ENCODE results near the gene MAJIN.

MAJIN gene

DNA sequence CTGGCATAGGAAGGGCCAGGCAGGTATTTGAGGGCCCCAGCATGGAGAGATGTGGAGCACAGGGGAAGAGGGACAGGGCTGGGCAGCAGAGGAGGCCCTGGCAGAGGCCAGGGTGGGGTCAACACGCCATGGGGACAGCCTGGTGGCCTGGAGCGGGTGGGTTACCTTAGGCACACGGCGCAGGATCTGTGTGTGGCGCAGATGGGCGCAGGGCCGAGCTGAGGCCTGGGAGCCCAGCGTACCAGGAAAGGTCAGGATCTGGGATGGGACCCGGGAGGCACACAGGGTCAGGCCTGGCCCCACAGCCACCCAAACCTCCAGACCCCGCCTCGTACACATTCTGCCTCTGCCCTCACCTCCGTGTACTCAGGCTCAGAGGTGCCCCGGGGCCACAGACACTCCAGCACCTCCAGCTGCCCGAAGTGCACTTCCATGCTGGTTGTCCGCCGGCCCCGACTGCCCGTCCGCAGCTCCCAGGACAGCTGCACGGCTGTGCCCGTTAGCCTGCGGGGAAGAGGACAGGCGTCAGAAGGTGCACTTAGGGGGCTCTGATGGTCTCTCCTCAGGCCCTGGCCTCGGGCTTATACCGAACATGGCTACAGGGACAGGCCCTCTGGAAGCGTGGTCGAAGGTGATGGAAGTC lies 61.3 kb downstream of the MAJIN start:
- no peak for DNase-seq

DNA sequence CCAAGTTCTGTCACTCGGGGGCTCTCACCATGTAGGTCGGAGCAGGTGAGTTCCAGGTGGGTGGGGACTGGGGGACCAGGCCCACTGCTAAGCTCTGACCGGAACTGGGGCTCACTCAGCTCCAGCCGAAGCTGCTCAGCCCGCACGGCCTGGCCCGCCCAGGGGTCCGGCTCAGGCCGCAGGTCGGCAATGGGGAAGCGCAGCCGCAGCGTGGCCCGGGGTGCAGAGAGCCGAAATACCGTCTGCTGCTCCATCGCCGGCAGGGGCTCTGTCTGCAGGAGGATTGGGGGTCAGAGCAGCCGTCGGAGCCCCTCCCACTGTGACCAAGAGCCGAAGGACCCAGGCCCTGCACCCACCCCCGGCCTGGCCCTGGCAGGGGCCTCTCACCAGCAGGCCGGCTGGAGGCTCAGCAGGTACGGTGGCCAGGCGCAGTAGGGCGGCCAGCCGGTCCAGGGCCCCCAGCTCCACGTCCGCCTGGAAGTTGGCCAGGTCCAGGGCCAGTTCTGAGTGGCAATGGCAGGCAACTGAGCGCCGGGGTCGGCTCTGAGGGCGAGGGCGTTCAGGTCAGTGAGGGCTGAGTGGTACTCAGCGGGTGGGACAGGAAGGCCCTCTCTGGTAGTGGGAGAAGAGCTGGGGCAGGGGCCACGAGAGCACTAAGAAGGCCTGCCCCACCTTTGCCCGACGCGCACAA lies 62.1 kb downstream of the MAJIN start:
- DNase-seq: no peak

- DNase-seq: no peak
Observed at GRCh38 chr11:64908766-64909165, 63.1 kb downstream of the MAJIN start.

DNA sequence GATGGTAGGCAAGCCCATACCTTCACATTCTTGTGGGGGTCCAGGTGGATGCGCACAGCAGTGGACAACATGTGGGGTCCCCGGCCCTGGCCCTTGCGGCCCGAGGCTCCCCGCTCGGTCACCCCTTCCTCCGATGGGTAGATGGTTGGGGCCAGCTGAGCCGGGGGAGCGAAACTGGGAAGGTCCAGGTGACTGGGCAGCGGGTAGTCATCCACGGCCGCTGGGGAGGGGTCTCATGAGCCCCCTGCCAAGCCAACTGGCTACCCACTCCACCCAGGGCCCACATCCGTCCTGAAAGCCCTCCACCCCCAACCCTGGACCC lies 65.6 kb downstream of the MAJIN start:
- DNase-seq: no peak

DNA sequence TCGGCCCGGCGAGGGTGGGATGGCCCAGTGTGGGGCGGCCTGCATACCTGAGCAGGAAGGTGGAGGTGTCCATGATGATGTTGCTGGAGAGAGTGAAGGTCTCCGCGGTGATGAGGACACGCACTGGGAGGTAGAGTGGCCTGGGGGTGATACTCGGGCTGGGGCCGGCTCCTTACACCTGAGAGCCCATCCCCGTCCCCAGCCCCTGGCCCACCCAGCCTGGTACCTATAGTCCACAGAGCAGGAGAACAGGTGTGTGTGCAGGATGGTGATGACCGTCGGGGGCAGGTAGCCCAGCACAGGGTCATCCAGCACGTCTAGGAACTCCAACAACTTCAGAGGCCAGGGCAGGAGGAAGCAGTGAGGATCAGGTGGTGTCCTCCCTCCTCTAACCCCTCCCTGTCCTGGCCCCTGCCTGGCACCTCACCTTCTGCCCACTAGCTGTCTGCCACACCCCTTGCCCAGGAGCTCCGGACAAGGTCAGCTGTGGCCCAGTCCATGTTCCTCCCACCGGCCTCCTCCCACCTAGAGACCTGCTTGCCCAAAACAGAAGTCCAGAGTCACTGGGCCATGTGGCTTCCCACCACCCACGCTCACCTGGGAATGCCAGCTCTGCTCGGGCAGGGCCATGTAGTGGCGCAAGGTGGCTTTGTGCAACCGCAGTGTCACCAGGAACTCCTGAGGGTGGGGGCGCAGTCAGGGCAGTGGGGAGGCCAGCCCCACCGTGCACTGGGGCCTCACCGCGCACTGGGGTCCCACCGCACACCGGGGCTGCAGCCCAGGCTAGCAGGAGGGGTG lies 66.2 kb downstream of the MAJIN start:
- no peak for DNase-seq

- no peak for DNase-seq
Observed at GRCh38 chr11:64903291-64903833, 68.5 kb downstream of the MAJIN start.

DNA sequence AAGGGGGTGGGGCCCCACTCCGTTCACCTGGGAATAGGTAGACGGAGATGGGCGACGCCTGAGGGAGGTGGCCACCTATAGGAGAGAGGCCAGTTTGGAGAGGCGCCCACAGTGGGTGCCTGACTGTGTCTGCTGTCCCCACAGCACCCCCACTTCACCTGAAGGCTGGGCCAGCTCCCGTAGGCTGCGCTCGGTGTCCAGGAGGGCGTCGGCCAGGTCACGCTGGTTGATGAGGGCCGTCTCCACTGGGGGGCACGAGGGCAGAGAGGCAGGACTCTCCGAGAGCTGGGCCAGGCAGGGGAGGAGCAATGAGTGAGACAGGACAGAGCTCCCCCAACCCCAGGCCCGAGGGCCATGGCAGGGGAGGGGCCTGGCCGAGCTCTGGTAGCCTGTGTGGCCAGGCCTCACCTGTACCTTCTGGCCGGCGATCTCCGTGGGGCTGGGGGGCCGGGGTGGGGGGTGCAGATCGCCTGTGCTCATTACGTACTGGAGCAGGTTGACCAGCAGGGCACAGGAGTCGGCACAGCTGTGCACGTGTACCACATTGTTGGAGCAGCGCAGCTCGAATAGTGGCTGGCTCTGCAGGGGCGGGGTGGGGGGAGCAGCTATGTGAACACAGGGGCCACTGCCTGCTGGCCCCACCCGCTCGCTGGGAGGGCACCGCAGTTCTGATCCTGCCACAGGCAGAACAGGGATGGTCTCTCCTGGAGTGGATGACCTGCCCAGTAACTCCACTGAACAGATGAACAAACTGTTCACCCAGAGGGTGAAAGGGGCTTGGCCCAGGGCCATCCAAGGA lies 69.6 kb downstream of the MAJIN start:
- DNase-seq: no peak

DNA sequence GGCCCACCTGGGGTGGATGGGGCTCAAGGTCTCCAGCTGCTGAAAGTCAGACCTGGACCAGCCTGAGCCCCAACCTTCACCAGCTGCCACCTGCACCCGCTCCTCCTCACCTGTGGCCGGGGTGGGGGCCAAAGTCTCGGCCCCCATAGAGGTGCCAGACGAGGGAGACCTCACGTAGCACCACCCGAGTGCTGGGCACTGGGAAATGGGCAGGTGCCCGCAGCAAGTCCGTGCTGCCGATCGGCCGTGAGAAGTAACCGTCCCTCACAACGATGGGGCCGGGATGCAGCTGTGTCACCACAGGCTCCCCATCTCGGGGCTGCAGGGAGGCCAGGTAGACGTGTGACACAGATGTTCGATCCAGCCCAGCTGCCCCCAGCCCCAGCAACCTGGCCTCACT lies 71.1 kb downstream of the MAJIN start:
- DNase-seq: no peak

GRCh38 chr11:64900263-64900678 lies 71.6 kb downstream of the MAJIN start:
- peak; percentile 63 for DNase-seq

DNA sequence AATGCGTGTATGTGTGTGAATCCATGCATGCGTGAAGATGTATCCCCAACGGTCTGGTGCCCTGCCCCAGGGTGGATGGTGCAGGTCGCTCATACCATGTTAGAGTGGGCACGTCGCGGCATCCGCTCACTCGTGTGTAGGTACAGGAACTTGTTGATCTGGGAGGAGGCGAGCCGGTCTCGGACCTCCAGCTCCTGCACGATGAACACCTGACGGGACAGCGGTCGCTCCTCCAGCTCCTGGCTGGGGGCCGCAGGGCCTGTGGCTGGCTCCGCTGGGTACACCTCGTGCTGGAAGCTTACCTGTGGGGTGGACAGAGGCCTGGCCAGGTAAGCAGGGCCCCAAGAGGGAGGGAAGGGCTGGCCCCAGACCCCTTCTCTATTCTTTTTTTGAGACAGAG lies 73.4 kb downstream of the MAJIN start:
- no peak for DNase-seq

GRCh38 chr11:64898076-64898445 lies 73.8 kb downstream of the MAJIN start:
- no peak for DNase-seq

DNA sequence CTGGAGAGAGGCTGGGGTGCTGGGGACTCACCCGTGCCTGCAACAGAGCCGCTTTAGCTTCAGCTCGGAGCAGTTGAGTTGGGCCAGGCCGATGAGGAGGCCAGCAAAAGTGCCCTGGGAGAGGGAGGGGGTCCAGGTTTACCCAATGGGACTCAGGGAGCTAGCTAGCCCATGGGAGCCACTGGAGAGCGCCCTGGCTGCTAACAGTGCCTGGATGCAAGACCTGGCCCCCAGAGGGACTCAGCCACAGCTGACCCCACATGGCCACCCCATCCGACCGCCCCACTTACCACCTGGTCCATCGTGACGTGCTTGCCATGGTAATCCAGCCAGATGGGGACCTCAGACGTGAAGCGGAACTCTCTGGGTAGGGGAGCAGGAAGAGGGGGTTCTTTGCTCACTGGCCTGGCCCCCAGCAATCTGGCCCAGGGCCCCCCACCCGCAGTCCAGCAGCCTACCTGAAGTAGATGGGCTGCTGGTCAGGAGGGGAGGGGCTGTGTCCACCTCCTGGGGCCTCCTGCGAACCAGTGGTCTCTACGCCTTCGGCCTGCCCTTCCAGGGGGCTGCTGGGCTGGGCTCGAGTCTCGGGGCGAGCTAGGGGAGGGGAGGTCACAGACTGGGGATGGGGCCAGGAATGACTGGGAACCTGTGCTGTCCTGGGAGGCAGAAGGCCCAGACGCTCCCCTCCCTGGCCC lies 74.4 kb downstream of the MAJIN start:
- no peak for DNase-seq

- no peak for DNase-seq
Observed at GRCh38 chr11:64896448-64897022, 75.4 kb downstream of the MAJIN start.

DNA sequence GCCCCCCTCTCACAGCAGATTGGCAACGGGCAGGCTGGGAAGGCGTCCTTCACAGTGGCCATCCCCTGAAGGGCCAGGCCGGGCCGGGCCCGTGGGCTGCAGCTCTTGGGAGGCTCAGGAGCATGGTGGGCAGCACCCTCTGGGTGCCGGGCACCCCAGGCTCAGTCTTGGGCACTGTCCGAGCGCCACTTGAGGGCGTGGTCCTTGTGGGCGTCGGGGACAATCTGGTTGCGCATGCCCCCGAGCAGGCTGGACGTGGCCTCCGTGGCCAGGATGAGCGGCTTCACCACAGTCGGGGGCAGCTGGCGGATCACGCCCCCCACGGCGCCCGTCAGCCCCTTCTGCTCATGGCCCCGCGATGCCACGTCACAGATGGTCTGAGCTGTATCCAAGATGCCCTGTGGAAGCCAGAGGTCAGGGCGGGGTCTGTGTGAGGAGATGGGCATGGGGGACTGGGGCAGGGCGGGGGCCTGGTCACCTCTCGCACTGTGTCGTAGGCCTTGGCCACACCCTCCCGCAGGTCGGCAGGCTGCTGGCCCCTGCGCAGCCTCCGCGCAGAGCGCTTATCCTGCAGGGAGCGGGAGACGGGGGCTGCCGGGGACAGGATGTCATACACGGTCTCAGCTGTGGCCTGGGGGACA lies 77.0 kb downstream of the MAJIN start:
- DNase-seq: no peak

DNA sequence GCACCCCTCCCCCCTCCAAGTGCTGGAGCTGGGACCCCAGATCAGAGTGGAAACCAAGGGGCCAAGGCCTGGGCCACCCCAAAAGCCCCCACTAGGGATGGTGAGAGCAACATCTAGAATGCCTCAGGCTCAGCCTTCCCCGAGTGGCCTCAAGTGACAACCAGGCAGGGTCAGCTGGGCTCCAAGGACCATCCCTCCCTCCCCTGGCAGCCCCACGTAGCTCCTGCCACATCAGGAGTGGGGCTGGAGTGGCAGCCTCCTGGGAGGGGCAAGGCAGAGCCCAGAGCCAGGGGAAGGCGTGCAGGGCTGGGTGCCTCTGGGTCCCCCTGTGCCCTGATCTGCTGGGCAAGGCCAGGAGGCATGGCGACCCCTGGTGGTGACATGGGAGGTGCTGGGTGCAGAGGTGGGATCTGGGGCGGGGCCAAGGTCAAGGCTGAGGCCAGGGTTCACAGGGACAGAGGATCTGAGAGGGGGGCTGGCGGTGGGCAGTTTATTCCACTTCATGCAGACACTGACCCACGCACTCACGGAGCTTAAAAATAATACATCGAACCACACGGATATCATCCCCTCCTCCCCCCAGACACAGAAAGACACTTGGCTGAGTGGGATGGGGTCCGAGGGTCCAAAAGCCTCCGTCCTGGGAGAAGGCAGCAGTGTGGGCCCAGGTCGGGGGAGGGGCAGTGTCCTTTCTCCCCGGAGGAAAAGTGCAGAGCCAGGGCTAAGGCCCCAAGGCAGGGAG lies 77.7 kb downstream of the MAJIN start:
- DNase-seq: peak; percentile 89

GRCh38 chr11:64893194-64894069 lies 78.5 kb downstream of the MAJIN start:
- DNase-seq: no peak

GRCh38 chr11:64892838-64893193 lies 79.1 kb downstream of the MAJIN start:
- DNase-seq: no peak

DNA sequence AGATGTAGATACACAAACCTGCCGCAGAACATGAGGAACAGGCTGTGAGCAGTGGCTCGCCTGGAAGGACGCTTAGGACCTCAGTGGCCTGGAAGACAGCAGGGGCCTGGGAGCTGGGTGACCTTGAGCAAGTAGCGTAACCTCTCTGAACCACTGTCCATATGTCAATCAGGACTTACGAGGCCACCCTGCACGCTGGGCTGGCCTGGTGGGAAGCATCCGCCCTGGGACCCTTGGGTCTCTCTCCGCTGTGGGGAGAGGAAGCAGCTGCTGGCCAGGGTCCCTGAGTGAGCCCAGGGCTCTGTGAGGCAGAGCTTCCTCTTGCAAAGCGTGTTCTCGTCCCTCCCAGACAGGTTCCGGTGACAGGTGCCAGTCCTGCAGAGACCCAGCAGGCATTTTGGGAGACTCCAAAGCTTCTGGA lies 79.5 kb downstream of the MAJIN start:
- no peak for DNase-seq

- no peak for DNase-seq
Observed at GRCh38 chr11:64891880-64892279, 80.0 kb downstream of the MAJIN start.

Measured in activated CD4-positive, CD25-positive, alpha-beta regulatory T cell treated with anti-CD3 and anti-CD28 coated beads, Interleukin-2, amount 50 U/mL, for 72 hours (primary cell).